GM12878 (cell line): ENCODE data around the gene CDKL2. TPM values are rescaled to one million over a fixed set of nuclear protein-coding genes. Genes with fewer than 3 reads are reported as not detected.

Source experiments
- ATAC-seq: fragments of 200-7000 bp; cut with Tn5 transposase; 3 replicates; pipeline ENCODE4 v1.9.1; 2020; ENCODE audit warnings: mild to moderate bottlenecking, moderate library complexity
- BruUV-seq: library from RNA; stranded (reverse); fragments of 400-500 nt; replicated peaks from 2 replicates; lab custom pipeline; 2021; lab: Mats Ljungman, UMichigan
- CTCF ChIA-PET: fragments of 300-600 bp; sonication (Branson Sonifier 250); formaldehyde crosslinking; extraction: SDS; loops from one replicate; lab custom pipeline; 2021; ENCODE audit warnings: inconsistent platforms; lab: Yijun Ruan, JAX
- POLR2A ChIA-PET: fragments of 350-600 bp; formaldehyde crosslinking; extraction: SDS; loops from one replicate; lab custom pipeline; 2021; ENCODE audit warnings: inconsistent platforms; lab: Charles Lee
- RAD21 ChIA-PET: fragments of 300-600 bp; sonication (Branson Sonifier 250); formaldehyde crosslinking; loops from one replicate; lab custom pipeline; 2023; ENCODE audit warnings: antibody characterized with exemption; ENCODE audit not compliant: unreplicated experiment; lab: Charles Lee
- SMC1A ChIA-PET: fragments of 300-600 bp; sonication (Branson Sonifier 250); formaldehyde crosslinking; loops from one replicate; lab custom pipeline; 2023; ENCODE audit not compliant: unreplicated experiment, uncharacterized antibody; lab: Charles Lee
- DNase-seq: peaks from one replicate; pipeline ENCODE4 v3.0.0-alpha.2; 2011; ENCODE audit warnings: low read depth, low spot score
- FAIRE-seq: peaks from 3 replicates; lab custom pipeline; 2011; peaks lifted over from hg19 to GRCh38; lab: Jason Lieb, UNC
- H2AFZ ChIP-seq: 2 replicates; pipeline ENCODE4 v1.6.0; 2011; ENCODE audit warnings: low read depth, low read length, control low read depth; ENCODE audit not compliant: control insufficient read depth
- H3K27ac ChIP-seq: 2 replicates; pipeline ENCODE4 v1.5.1; 2011; ENCODE audit warnings: control low read depth; ENCODE audit not compliant: control insufficient read depth, insufficient read depth
- H3K27me3 ChIP-seq, 2 experiments: replicated peaks in 1 of 2; 2 replicates each; pipeline versions ENCODE4 v1.6.0 to v1.6.1; 2011; ENCODE audit warnings: low read length in 1 of 2; ENCODE audit not compliant: control insufficient read depth in 2 of 2, insufficient read depth in 2 of 2
- H3K36me3 ChIP-seq, 2 experiments: 2 replicates each; pipeline ENCODE4 v1.5.1; 2011; ENCODE audit warnings: low read length in 1 of 2; ENCODE audit not compliant: control insufficient read depth in 2 of 2, insufficient read depth in 2 of 2
- H3K4me1 ChIP-seq: 2 replicates; pipeline ENCODE4 v1.6.1; 2011; ENCODE audit warnings: mild to moderate bottlenecking, low read length, moderate library complexity, mixed read lengths; ENCODE audit not compliant: control insufficient read depth, insufficient read depth
- H3K4me2 ChIP-seq: 2 replicates; pipeline ENCODE4 v1.6.0; 2011; ENCODE audit warnings: control low read depth; ENCODE audit not compliant: control insufficient read depth, insufficient read depth
- H3K4me3 ChIP-seq: fragments of 200-600 bp; sonication (generic); 2 replicates; pipeline ENCODE4 v1.5.1; 2016
- H3K79me2 ChIP-seq: 2 replicates; pipeline ENCODE4 v1.6.0; 2011; ENCODE audit warnings: low read length; ENCODE audit not compliant: control insufficient read depth, insufficient read depth
- H3K9ac ChIP-seq: 2 replicates; pipeline ENCODE4 v1.8.0; 2011; ENCODE audit warnings: low read length, control low read depth, mixed read lengths; ENCODE audit not compliant: control insufficient read depth, insufficient read depth
- H3K9me3 ChIP-seq: replicated peaks from 3 replicates; pipeline ENCODE4 v1.5.1; 2011; ENCODE audit warnings: mild to moderate bottlenecking, low read length; ENCODE audit not compliant: control insufficient read depth, insufficient read depth
- H4K20me1 ChIP-seq: 2 replicates; pipeline ENCODE4 v1.6.0; 2011; ENCODE audit not compliant: control insufficient read depth, insufficient read depth
- ATF7 ChIP-seq: fragments of 450-650 bp; IDR thresholded peaks from 2 replicates; pipeline ENCODE4 v1.6.1; 2016; ENCODE audit warnings: low read depth, mild to moderate bottlenecking
- BRCA1 ChIP-seq: IDR thresholded peaks from 2 replicates; pipeline ENCODE4 v1.6.1; 2011; ENCODE audit warnings: low read depth, low read length, improper control_type of control experiment
- CHD1 ChIP-seq: IDR thresholded peaks from 2 replicates; pipeline ENCODE4 v1.6.1; 2012; ENCODE audit warnings: low read depth, low read length, improper control_type of control experiment
- IKZF2 ChIP-seq, 2 experiments: fragments of 450-650 bp; IDR thresholded peaks; 2 replicates each; pipeline ENCODE4 v1.6.1; 2017; ENCODE audit warnings: mild to moderate bottlenecking in 2 of 2, moderate library complexity in 2 of 2
- KDM1A ChIP-seq: fragments of 200-600 bp; sonication (generic); IDR thresholded peaks from 2 replicates; pipeline ENCODE4 v1.6.1; 2016; ENCODE audit warnings: borderline replicate concordance
- MYC ChIP-seq: IDR thresholded peaks from 2 replicates; pipeline ENCODE4 v1.6.1; 2011; ENCODE audit warnings: mild to moderate bottlenecking, low read length, moderate library complexity, inconsistent platforms; ENCODE audit not compliant: insufficient read depth, insufficient replicate concordance, insufficient read length, severe bottlenecking
- NFIC ChIP-seq: IDR thresholded peaks from 2 replicates; pipeline ENCODE4 v1.6.1; 2012; ENCODE audit warnings: low read depth, mild to moderate bottlenecking, inconsistent platforms, low read length, moderate library complexity
- NFYB ChIP-seq: IDR thresholded peaks from 2 replicates; pipeline ENCODE4 v1.6.1; 2011; ENCODE audit warnings: low read depth, mild to moderate bottlenecking, low read length, improper control_type of control experiment, moderate library complexity; ENCODE audit not compliant: insufficient read depth
- POLR2AphosphoS2 ChIP-seq: IDR thresholded peaks from 2 replicates; pipeline ENCODE4 v1.6.1; 2011; ENCODE audit warnings: low read depth, mild to moderate bottlenecking, low read length, improper control_type of control experiment, moderate library complexity
- STAT3 ChIP-seq: IDR thresholded peaks from 2 replicates; pipeline ENCODE4 v1.6.1; 2011; ENCODE audit warnings: low read depth, low read length, improper control_type of control experiment
- YY1 ChIP-seq: IDR thresholded peaks from 2 replicates; pipeline ENCODE4 v1.6.1; 2011; ENCODE audit warnings: low read depth, mild to moderate bottlenecking, low read length
- WGBS: methylation state at CpG from one replicate; pipeline ENCODE4 v1.1.6; 2016; ENCODE audit warnings: low lambda C conversion rate; ENCODE audit not compliant: insufficient replicate concordance, insufficient coverage; ENCODE audit errors: missing lambda C conversion rate; 5-methylcytosine and 5-hydroxymethylcytosine counted together
- in situ Hi-C: fragments of 300-500 bp; cut with MboI; formaldehyde crosslinking; loops from 9 replicates; pipeline ENCODE4 v1.14.3; 2018; ENCODE audit warnings: mixed read lengths
- intact Hi-C: fragments of 100-400 bp; cut with micrococcal nuclease; formaldehyde crosslinking; loops from one replicate; pipeline ENCODE4 v1.14.2; 2022; ENCODE audit not compliant: unreplicated experiment
- polyA plus RNA-seq, 11 experiments: library from polyadenylated mRNA; depleted of rRNA in 4 of 11; unstranded in 6 of 11; stranded (reverse) in 5 of 11; fragments of >200 nt; fragmentation: Nextera tagmentation in 4 of 11; fragmentation: Illumina TruSeq in 1 of 11; extraction: Ambion mirVana in 4 of 11; extraction: Trizol in 1 of 11; gene quantifications; 1 replicate in 1 of 11; 2 replicates in 10 of 11; pipeline versions ENCODE4 v1.2.1 to v1.2.3, GENCODE V29; 2011 to 2016; ENCODE audit warnings: inconsistent platforms in 2 of 11, missing spikeins in 2 of 11, low read depth in 1 of 11
- total RNA-seq, 4 experiments: library from RNA; depleted of rRNA in 3 of 4; stranded (reverse); fragments of >200 nt in 3 of 4; fragmentation: Illumina TruSeq in 1 of 4; extraction: Trizol in 1 of 4; gene quantifications; 2 replicates each; pipeline versions ENCODE4 v1.2.1 to v1.2.3, GENCODE V29; 2013 to 2021
- TF ChIP-seq, protein P1 (sequence below): IDR thresholded peaks from 2 replicates; pipeline ENCODE4 v1.6.1; 2012; ENCODE audit warnings: low read depth, low read length, improper control_type of control experiment

CDKL2 gene
- total and polyA plus RNA-seq, 10 of the 15 experiments (the other 5 are each of a cell fraction or from before 2014, with no cell fraction given): 0.05 to 0.24 (median 0.06) TPM; not detected in 7

DNA sequence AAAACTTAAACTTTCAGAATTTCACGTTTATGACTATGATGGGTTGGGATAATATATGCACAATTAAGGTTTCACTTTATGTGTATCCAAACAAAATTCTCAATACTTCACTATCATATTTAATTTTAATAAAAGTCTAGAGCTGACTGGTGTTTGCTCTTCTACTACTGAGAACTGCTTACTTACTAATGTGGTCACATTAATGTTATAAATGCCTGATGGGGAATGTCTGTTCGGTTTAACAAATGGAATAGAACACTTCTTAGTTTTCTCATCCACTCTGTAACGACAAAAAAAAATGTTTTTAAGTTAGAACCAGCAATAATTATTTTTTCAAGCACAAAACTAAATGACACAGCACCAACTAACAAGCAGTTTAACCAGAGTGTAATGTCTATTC lies 34.3 kb downstream of the CDKL2 start:
- no peaks in the 10 kb centered on the region for H3K36me3 ChIP-seq
- no peak overlapping the region for H3K9ac ChIP-seq
- ChIA-PET CTCF (interaction anchor here (0.6 to 1.2 kb wide), 2 partner anchors 26 to 113 kb away, joined by 3 read pairs; no protein-coding TSS in a partner anchor), POLR2A (no interaction called here), SMC1A (no interaction called here), RAD21 (interaction anchor here (1.5 kb wide), 1 partner anchor 21 kb away, joined by 4 read pairs; no protein-coding TSS in a partner anchor)
- FAIRE-seq (no peak), DNase-seq (no peak), ATAC-seq (no peak)
- intact Hi-C loops: no loop called here
- H3K9me3 ChIP-seq: no peaks in the 10 kb centered on the region
- no peak overlapping the region for H3K4me3 ChIP-seq
- H3K4me2 ChIP-seq: no peak overlapping the region
- TF ChIP-seq BRCA1: no peak
- TF ChIP-seq CHD1: no peak
- no peak for TF ChIP-seq IKZF2 (IDR thresholded peaks at IDR 0.05)
- TF ChIP-seq YY1: no peak
- H4K20me1 ChIP-seq: no peaks in the 10 kb centered on the region
- no peaks in the 10 kb centered on the region for H3K79me2 ChIP-seq
- no peaks in the 10 kb centered on the region for H3K4me1 ChIP-seq
- WGBS: 0% methylated on average over 3 of the region's 3 CpGs
- H3K27ac ChIP-seq: no peak overlapping the region
- no TSS peak for BruUV-seq
- H3K27me3 ChIP-seq: no peaks in the 10 kb centered on the region; a peak in 1 of 4 replicates
- no peak overlapping the region for H2AFZ ChIP-seq
- in situ Hi-C loops: no loop called here

GRCh38 chr4:75593393-75593792 lies 36.9 kb downstream of the CDKL2 start:
- RAD21 ChIA-PET: no interaction called here
- intact Hi-C loops (no loop called here), in situ Hi-C loops (no loop called here)
- H3K27ac ChIP-seq: no peak overlapping the region
- no peaks in the 10 kb centered on the region for H3K9me3 ChIP-seq
- H4K20me1 ChIP-seq: no peaks in the 10 kb centered on the region
- no peak overlapping the region for H3K4me3 ChIP-seq
- 30% methylated on average over 1 of the region's 1 CpG for WGBS
- no peak for ATAC-seq
- BruUV-seq: no TSS peak
- TF ChIP-seq STAT3 (no peak), NFIC (no peak), POLR2AphosphoS2 (no peak), NFYB (no peak), KDM1A (no peak), MYC (no peak), ATF7 (no peak)
- TF ChIP-seq, protein P1, sequence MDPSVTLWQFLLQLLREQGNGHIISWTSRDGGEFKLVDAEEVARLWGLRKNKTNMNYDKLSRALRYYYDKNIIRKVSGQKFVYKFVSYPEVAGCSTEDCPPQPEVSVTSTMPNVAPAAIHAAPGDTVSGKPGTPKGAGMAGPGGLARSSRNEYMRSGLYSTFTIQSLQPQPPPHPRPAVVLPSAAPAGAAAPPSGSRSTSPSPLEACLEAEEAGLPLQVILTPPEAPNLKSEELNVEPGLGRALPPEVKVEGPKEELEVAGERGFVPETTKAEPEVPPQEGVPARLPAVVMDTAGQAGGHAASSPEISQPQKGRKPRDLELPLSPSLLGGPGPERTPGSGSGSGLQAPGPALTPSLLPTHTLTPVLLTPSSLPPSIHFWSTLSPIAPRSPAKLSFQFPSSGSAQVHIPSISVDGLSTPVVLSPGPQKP: no peak
- TF ChIP-seq, all 136 proteins: peak for 0
- Histone ChIP-seq H3K79me2 (no peaks in the 10 kb centered on the region), H3K27me3 (no peaks in the 10 kb centered on the region), H3K9ac (no peak overlapping the region), H3K4me1 (no peaks in the 10 kb centered on the region), H3K4me2 (no peak overlapping the region), H2AFZ (no peak overlapping the region), H3K36me3 (no peaks in the 10 kb centered on the region)
- no peak for DNase-seq
- ChIA-PET SMC1A (interaction anchor here (0.7 kb wide), 1 partner anchor 131 kb away, joined by 3 read pairs; the partner anchor contains the start of gene USO1), CTCF (interaction anchor here (0.6 kb wide), 1 partner anchor 31 kb away, joined by 3 read pairs; no protein-coding TSS in a partner anchor), POLR2A (interaction anchor here (0.6 kb wide), 1 partner anchor 60 kb away, joined by 4 read pairs; no protein-coding TSS in a partner anchor)
- FAIRE-seq: no peak
